HG03565 (cell line): Measurements from ENCODE around the gene OR7A10.

ENCODE experiments used
- ATAC-seq: cut with Tn5 transposase; IDR thresholded peaks from one replicate; pipeline ENCODE4 v1.9.1; 2021; ENCODE audit warnings: mild to moderate bottlenecking, moderate library complexity; ENCODE audit not compliant: unreplicated experiment

Gene OR7A10

GRCh38 chr19:14848822-14849221, at the start of gene OR7A10:
Gene OR7A10, minus strand, starts transcription at chr19:14848922. Its CDS starts 7,045 bp downstream, at chr19:14841877.
- ATAC-seq, result no peak

- no peak for ATAC-seq
Observed at GRCh38 chr19:14890643-14891379, 42.1 kb upstream of the OR7A10 start.

GRCh38 chr19:14889994-14890642, 41.4 kb upstream of the OR7A10 start:
- no peak for ATAC-seq

GRCh38 chr19:14886032-14886431, 37.3 kb upstream of the OR7A10 start, which contains the start of gene OR7A17:
Gene OR7A17, minus strand, starts transcription at chr19:14886132. Its CDS starts 4,777 bp downstream, at chr19:14881355.
- no peak for ATAC-seq

GRCh38 chr19:14871619-14872230, 23.0 kb upstream of the OR7A10 start:
- ATAC-seq, result no peak

- no peak for ATAC-seq
Observed at GRCh38 chr19:14868497-14868896, 19.8 kb upstream of the OR7A10 start.

GRCh38 chr19:14843578-14843977, 5.1 kb downstream of the OR7A10 start:
- no peak for ATAC-seq

- ATAC-seq, result no peak
Observed at GRCh38 chr19:14843169-14843568, 5.6 kb downstream of the OR7A10 start.

GRCh38 chr19:14840206-14840605, 8.5 kb downstream of the OR7A10 start:
- no peak for ATAC-seq

GRCh38 chr19:14837391-14837790, 11.3 kb downstream of the OR7A10 start:
- ATAC-seq, result no peak

GRCh38 chr19:14835011-14835410, 13.7 kb downstream of the OR7A10 start, which contains the start of the genes OR7A5 and OR7C1:
Gene OR7A5, minus strand, starts transcription at chr19:14835185. Its CDS starts 6,944 bp downstream, at chr19:14828241.
Gene OR7C1, minus strand, starts transcription at chr19:14835185. Its CDS starts 35,049 bp downstream, at chr19:14800136.
- no peak for ATAC-seq

- no peak for ATAC-seq
Observed at GRCh38 chr19:14830702-14831101, 18.0 kb downstream of the OR7A10 start.

GRCh38 chr19:14826006-14826405, 22.7 kb downstream of the OR7A10 start:
- ATAC-seq, result no peak

GRCh38 chr19:14821937-14822336, 26.8 kb downstream of the OR7A10 start:
- no peak for ATAC-seq

- no peak for ATAC-seq
Observed at GRCh38 chr19:14818588-14818987, 30.1 kb downstream of the OR7A10 start.

GRCh38 chr19:14817052-14817451, 31.7 kb downstream of the OR7A10 start:
- no peak for ATAC-seq

- no peak for ATAC-seq
Observed at GRCh38 chr19:14814982-14815652, 33.6 kb downstream of the OR7A10 start.

- no peak for ATAC-seq
Observed at GRCh38 chr19:14809272-14810057, 39.3 kb downstream of the OR7A10 start.

- ATAC-seq, result no peak
Observed at GRCh38 chr19:14804765-14805164, 44.0 kb downstream of the OR7A10 start.

GRCh38 chr19:14798760-14799159, 50.0 kb downstream of the OR7A10 start:
- no peak for ATAC-seq
